Measurements from ENCODE around the gene PAX5.

Gene PAX5

GRCh38 chr9:36928670-36929349, 105.3 kb downstream of the PAX5 start:
- DNase-seq: no peak

GRCh38 chr9:36928210-36928609, 105.9 kb downstream of the PAX5 start:
- no peak for DNase-seq

GRCh38 chr9:36924757-36925432, 109.2 kb downstream of the PAX5 start:
- DNase-seq: no peak

GRCh38 chr9:36924071-36924470, 110.0 kb downstream of the PAX5 start:
- DNase-seq: no peak

- no peak for DNase-seq
Observed at GRCh38 chr9:36923025-36923625, 110.9 kb downstream of the PAX5 start.

- DNase-seq: no peak
Observed at GRCh38 chr9:36922548-36922947, 111.5 kb downstream of the PAX5 start.

GRCh38 chr9:36914212-36914577, 119.9 kb downstream of the PAX5 start:
- no peak for DNase-seq

GRCh38 chr9:36913393-36914211, 120.5 kb downstream of the PAX5 start:
- DNase-seq: no peak

GRCh38 chr9:36912620-36913019, 121.4 kb downstream of the PAX5 start:
- no peak for DNase-seq

- no peak for DNase-seq
Observed at GRCh38 chr9:36911601-36912412, 122.3 kb downstream of the PAX5 start.

GRCh38 chr9:36911037-36911436, 123.0 kb downstream of the PAX5 start:
- DNase-seq: no peak

- no peak for DNase-seq
Observed at GRCh38 chr9:36906492-36906891, 127.6 kb downstream of the PAX5 start.

GRCh38 chr9:36905101-36906066, 128.7 kb downstream of the PAX5 start:
- no peak for DNase-seq

GRCh38 chr9:36903541-36904435, 130.3 kb downstream of the PAX5 start:
- no peak for DNase-seq

GRCh38 chr9:36902861-36903524, 131.1 kb downstream of the PAX5 start:
- DNase-seq: no peak

- DNase-seq: no peak
Observed at GRCh38 chr9:36902080-36902716, 131.9 kb downstream of the PAX5 start.

GRCh38 chr9:36901528-36901927, 132.5 kb downstream of the PAX5 start:
- no peak for DNase-seq

- DNase-seq: no peak
Observed at GRCh38 chr9:36900856-36901220, 133.2 kb downstream of the PAX5 start.

- no peak for DNase-seq
Observed at GRCh38 chr9:36900136-36900855, 133.8 kb downstream of the PAX5 start.

Data from NCI-H2107 (cell line).